BJ (cell line): ENCODE results near the gene SH3RF3. TPM values are rescaled to one million over a fixed set of nuclear protein-coding genes. Genes with fewer than 3 reads are reported as not detected.

Experiments used
- CTCF ChIA-PET: fragments of 350-600 bp; formaldehyde crosslinking; extraction: SDS; loops from one replicate; lab custom pipeline; 2021; ENCODE audit warnings: antibody characterized with exemption, inconsistent platforms; lab: Yijun Ruan, JAX
- POLR2A ChIA-PET: fragments of 300-600 bp; sonication (Branson Sonifier 250); formaldehyde crosslinking; extraction: SDS; loops from one replicate; lab custom pipeline; 2021; ENCODE audit warnings: antibody characterized with exemption; lab: Charles Lee
- DNase-seq: peaks from one replicate; pipeline ENCODE4 v3.0.0-alpha.2; 2011; ENCODE audit warnings: low read depth
- H3K27me3 ChIP-seq: 2 replicates; pipeline ENCODE4 v1.6.0; 2011; ENCODE audit warnings: low read length; ENCODE audit not compliant: control insufficient read depth, insufficient read depth
- H3K36me3 ChIP-seq: 2 replicates; pipeline ENCODE4 v1.5.1; 2011; ENCODE audit warnings: low read length; ENCODE audit not compliant: control insufficient read depth, insufficient read depth
- H3K4me3 ChIP-seq: 2 replicates; pipeline ENCODE4 v1.5.1; 2011; ENCODE audit warnings: low read depth, mild to moderate bottlenecking, control low read depth, low read length
- polyA plus RNA-seq: library from polyadenylated mRNA; depleted of rRNA; stranded (reverse); fragments of >200 nt; gene quantifications from 2 replicates; pipeline ENCODE4 v1.2.3, GENCODE V29; 2011
- TF ChIP-seq, protein P1 (sequence below): IDR thresholded peaks from 2 replicates; pipeline ENCODE4 v1.5.1; 2011; ENCODE audit warnings: low read depth, mild to moderate bottlenecking, control low read depth, inconsistent platforms, low read length, moderate library complexity; ENCODE audit not compliant: insufficient read depth

Gene SH3RF3
- polyA plus RNA-seq, 1 experiment: 3.6 TPM

DNA sequence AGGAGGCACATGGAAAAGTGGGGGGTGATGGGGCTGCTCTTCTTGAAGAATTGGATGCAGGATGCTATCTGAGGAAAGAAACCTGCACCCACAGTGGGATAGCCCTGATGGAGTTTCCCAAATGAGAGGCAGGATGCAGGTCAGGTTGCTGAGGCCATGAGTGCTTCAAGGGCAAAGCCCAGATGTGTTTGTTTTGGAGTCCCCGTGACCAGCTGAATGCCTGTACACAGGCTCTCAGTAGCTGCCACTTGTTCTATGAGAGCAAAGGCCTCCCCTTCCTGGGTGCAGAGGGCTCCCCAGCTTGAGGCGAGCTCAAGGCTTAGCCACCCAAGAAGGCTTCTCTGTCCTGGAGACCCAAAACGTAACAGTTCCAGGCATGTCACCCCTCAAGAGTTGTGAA lies 292.1 kb downstream of the SH3RF3 start:
- CTCF ChIA-PET: interaction anchor here (0.8 to 1.6 kb wide), 4 partner anchors 12 to 55 kb away, joined by 3 to 5 read pairs (median 3); no protein-coding TSS in a partner anchor
- TF ChIP-seq, protein P1, sequence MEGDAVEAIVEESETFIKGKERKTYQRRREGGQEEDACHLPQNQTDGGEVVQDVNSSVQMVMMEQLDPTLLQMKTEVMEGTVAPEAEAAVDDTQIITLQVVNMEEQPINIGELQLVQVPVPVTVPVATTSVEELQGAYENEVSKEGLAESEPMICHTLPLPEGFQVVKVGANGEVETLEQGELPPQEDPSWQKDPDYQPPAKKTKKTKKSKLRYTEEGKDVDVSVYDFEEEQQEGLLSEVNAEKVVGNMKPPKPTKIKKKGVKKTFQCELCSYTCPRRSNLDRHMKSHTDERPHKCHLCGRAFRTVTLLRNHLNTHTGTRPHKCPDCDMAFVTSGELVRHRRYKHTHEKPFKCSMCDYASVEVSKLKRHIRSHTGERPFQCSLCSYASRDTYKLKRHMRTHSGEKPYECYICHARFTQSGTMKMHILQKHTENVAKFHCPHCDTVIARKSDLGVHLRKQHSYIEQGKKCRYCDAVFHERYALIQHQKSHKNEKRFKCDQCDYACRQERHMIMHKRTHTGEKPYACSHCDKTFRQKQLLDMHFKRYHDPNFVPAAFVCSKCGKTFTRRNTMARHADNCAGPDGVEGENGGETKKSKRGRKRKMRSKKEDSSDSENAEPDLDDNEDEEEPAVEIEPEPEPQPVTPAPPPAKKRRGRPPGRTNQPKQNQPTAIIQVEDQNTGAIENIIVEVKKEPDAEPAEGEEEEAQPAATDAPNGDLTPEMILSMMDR: no peak
- DNase-seq: no peak
- Histone ChIP-seq H3K27me3 (no peaks in the 10 kb centered on the region), H3K4me3 (no peak overlapping the region), H3K36me3 (peaks cover 2% of the 10 kb centered on the region)
- POLR2A ChIA-PET: no interaction called here

DNA sequence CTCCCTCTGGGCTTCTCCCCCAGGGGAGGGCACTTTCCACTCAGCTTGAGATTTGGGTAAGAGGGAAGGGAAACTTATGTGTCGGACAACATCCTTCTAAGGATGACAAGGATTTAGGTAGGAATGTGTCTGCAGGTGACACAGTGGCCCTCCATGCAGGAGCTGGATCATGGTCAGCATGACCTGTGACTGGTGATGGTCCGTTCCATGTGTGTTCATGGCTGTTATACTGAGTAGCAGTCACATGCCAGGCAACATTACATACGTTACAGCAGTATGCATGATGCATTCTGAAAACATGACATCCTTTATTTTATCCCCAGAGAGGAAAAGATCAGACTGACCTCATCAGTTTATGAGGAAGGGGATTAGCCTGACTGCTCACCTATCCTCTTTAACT lies 292.6 kb downstream of the SH3RF3 start:
- no peak overlapping the region for H3K4me3 ChIP-seq
- H3K27me3 ChIP-seq: no peaks in the 10 kb centered on the region
- DNase-seq: no peak
- CTCF ChIA-PET: interaction anchor here (0.8 to 1.6 kb wide), 3 partner anchors 12 to 41 kb away, joined by 3 to 5 read pairs (median 3); no protein-coding TSS in a partner anchor
- H3K36me3 ChIP-seq: peaks cover 2% of the 10 kb centered on the region
- TF ChIP-seq, protein P1: no peak
- POLR2A ChIA-PET: no interaction called here

DNA sequence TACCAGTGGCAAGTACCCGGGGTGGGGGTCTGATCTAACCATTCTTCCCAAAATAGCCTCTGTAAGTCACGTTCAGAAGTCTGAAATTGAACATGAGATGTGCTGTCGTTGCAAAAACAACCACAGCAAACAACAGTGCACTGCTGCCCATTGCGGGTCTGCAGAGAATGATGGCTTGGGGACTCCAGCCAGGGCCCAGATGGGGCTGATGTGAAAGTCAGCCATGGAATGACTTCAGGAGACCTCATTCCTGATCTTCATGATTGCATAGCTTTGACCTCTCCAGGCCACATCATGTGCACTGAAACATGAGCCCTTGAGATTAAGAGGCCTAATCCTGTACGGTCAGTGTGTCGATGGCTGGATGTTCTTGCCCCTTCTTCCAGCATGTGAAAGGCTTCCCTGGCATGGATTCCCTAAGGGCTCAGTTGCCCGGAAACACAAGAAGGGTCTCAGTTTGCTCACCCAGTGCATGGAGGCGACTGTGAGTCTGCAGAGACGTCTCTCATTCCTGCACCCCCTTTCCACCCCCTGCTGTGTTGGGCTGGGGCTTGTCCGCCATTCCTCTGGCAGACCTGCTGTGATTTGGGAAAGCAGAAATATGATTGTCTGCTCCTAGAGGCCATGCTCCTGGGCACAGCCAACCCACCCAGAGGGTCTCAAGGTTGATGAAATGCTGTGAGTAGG lies 293.2 kb downstream of the SH3RF3 start:
- peaks cover 2% of the 10 kb centered on the region for H3K36me3 ChIP-seq
- H3K4me3 ChIP-seq: no peak overlapping the region
- TF ChIP-seq, protein P1: no peak
- no peak for DNase-seq
- ChIA-PET CTCF (interaction anchor here (0.8 kb wide), 1 partner anchor 23 kb away, joined by 3 read pairs; no protein-coding TSS in a partner anchor), POLR2A (no interaction called here)
- no peaks in the 10 kb centered on the region for H3K27me3 ChIP-seq

DNA sequence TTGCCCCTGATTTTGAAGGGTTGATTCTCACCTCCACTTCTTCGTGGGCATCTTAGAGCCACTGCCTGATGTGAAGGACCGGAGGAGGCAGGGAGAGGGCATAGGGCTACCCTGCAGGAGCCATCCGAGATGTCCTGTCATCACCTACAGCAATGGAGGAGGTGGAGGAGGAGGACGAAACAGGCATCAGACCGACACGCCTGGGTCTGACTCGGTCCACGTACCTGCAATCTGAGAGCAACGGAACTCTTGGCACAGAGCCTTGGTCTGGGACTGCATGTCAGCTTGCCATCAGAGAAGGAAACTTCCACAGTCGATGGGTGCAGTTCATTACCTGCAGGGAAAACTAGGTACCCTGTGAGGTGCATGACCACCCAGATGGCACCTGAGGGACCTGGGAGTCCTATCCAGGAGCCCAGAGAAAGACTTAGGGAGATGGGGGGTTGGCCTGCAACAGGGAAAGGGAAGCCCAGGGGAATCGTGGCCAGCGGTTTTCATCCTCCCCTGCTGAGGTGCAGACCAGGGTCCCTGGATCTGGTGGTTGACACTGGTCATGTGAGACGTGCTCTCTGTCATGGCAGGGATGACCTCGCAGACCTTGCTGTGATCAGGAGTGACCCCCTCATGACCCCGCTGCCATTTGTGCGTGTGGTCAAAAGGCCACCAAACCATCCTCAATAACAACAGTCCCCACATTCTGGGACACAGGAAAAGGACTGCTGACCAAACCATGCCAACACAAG lies 293.9 kb downstream of the SH3RF3 start:
- CTCF ChIA-PET: no interaction called here
- no peak for DNase-seq
- Histone ChIP-seq H3K36me3 (peaks cover 2% of the 10 kb centered on the region), H3K4me3 (no peak overlapping the region), H3K27me3 (no peaks in the 10 kb centered on the region)
- POLR2A ChIA-PET: no interaction called here
- TF ChIP-seq, protein P1: no peak
